Activated CD8-positive, alpha-beta memory T cell treated with anti-CD3 and anti-CD28 coated beads for 48 hours (primary cell): ENCODE results near the gene AIFM3.

Source experiments
- DNase-seq, 3 experiments: peaks; one replicate each; pipeline ENCODE4 v3.0.0-alpha.2; 2020; ENCODE audit warnings: low read depth in 2 of 3, low spot score in 2 of 3

Gene AIFM3

DNA sequence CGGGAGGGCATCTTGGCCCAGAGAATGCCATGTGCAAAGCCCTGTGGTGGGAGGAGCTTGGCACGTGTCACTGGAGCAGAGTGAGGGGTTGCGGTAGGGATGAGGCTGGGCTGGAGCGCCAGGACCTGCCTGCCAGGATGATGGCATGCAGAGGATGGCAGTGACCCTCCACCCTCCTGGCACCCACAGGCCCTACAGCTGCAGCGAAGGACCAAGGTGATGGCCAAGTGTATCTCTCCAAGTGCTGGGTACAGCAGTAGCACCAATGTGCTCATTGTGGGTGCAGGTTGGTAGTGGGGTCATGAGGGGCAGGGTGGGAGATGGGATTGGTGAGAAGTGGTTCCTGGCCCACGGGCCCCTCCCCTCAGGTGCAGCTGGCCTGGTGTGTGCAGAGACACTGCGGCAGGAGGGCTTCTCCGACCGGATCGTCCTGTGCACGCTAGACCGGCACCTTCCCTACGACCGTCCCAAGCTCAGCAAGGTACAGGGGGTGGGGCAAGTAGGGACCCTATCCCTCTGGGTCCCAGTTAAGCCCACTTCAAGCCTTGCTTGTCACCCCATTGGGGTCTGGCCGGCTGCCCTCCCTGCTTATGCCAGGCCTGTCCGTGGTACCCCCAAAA, 7.4 kb downstream of the AIFM3 start:
- DNase-seq, result no peak

DNA sequence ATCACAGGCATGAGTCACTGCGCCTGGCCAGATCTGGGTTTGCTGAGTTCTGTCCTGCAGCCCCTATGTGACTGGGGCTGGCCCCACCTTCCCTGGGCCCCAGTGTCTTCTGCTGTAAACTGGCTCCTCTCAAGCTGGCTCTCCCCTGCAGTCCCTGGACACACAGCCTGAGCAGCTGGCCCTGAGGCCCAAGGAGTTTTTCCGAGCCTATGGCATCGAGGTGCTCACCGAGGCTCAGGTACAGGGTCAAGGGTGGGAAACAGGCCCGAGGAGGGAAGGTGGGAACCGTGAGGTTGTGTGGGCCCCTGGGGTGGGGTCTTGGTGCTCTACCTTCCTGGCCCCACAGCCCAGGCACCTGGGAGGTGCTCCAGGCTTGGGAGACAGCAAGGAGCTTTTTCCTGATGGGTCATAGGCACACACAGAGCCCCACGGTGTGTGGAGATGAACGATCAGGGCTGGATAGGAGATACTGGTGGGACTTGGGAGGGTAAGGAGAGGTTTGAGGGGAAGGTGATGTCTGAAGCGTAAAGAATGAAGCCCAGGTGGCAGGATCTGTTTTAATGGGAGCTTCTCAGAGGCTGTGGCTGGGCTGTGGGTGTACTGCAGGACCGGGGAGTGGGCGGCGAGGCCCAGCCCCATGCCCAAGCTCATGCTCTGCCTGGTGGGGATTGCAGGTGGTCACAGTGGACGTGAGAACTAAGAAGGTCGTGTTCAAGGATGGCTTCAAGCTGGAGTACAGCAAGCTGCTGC, 8.7 kb downstream of the AIFM3 start:
- DNase-seq, result no peak

DNA sequence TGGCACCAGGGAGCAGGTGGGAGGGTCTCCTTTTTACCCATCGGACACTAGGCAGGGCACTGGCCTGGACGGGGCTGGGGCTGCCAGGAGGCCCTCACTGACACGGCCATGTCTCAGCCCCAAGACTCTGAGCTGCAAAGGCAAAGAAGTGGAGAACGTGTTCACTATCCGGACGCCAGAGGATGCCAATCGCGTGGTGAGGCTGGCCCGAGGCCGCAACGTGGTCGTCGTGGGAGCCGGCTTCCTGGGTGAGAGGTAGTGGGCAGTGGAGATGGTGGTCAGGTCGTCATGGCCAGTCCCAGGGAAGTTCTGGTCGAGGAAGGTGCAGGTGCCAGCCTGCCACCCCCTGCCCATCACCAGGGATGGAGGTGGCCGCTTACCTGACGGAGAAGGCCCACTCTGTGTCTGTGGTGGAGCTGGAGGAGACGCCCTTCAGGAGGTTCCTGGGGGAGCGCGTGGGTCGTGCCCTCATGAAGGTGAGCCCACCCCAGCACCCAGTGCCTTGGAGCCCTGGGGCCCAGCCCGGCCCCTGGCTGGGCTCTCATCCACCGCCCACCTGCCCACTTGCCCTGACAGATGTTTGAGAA, 9.3 kb downstream of the AIFM3 start:
- DNase-seq, result no peak

DNA sequence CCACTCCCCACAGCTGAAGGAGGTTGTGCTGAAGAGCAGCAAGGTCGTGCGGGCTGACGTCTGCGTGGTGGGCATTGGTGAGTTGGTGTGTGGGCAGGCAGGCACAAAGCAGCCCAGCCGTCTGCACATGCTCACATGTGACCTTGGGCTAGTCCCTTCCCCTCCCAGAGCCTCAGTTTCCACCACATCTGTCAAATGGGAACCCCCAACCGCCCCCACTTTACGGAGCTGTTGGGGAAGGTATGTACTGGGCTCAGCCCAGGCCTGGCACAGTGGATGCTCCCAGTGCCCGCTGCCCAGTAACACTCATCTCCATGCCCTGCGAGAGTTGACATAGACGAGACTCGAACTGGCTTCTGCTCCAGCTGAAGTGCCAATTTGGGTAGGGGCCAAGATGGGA, 10.0 kb downstream of the AIFM3 start:
- DNase-seq, result no peak

DNA sequence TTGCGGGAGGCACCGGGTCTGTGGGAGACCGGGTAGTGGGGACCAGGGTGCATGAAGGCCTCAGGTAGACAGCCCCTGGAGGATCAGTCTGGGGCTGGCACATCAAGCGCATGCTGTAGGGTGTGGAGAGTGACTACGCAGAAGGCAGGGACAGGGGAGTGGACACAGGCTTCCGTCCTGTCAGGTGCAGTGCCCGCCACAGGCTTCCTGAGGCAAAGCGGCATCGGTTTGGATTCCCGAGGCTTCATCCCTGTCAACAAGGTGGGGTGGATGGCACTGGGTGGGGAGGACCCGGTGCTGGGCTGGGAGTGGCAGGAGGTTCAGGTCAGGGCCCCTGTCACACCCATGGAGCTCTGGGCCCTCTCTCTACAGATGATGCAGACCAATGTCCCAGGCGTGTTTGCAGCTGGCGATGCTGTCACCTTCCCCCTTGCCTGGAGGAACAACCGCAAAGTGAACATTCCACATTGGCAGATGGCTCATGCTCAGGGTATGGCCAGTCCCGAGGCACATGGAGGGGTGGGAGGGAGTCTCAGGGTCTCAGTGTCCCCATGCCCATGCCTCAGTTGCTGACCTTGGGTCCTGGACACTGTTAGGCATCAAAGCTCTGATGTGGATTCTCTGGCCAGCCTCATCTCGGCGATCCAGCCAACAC, 10.6 kb downstream of the AIFM3 start:
- DNase-seq, result no peak

DNA sequence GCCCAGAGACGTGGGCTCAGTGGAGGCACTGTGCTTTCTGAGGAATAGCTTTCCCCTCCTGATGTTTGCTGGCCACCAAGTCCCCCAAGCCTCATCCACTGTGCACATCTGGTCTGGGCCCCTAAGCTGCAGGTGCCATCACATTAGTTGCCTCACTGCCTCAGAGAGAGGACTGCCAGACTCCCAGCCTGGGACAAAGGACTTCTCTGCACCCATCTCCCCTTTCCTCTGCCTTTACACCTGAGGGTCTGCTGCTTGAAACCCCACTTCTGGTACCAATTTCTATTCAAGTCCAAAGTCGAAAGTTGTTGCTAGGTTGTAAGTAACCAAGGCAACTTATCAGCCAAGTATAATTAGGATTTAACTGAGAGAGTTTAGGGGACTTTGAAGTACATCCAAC, 11.4 kb downstream of the AIFM3 start:
- no peak for DNase-seq

DNA sequence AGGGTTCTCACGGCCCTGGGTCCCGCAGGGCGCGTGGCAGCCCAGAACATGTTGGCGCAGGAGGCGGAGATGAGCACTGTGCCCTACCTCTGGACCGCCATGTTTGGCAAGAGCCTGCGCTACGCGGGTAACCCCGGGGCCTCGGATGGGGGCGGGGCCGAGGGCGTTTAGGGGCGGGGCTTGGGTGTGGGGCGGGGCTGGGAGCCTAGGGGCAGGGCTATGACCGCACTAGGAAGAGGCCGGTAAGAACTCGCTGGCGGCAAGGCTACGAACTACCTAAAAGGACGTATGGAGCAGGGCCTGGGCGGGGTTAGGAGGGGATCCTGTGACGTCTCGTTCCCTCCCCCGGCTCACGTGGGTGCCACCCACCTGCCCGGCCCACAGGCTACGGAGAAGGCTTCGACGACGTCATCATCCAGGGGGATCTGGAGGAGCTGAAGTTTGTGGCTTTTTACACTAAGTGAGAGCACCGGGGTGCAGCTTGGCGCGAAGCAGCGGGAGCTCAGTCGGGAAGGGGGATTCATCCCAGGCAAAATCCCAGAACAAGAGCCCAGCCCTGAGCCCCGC, 12.3 kb downstream of the AIFM3 start:
- peak in 2 of 3 experiments; percentile 26 to 58 for DNase-seq

DNA sequence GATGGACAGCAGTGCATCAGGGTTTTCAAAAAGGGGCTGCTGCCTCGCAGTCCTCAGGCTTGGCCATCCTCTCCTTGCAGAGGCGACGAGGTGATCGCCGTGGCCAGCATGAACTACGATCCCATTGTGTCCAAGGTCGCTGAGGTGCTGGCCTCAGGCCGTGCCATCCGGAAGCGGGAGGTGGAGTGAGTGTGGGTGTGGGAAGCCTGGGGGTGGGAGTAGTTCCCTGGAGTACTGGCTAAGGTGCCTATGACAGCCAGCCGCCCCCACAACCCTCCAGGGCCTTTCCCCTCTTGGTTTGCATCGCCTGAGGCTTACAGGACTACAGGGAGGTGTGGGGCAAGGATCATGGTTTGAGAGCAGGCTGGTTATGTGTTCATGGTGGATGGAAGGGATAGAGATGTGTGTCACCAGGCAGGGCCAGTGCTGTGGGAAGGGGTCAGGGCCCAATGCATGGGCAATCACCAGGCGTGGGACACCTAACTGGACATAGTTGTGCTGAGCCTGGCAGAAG, 12.9 kb downstream of the AIFM3 start:
- no peak for DNase-seq

DNA sequence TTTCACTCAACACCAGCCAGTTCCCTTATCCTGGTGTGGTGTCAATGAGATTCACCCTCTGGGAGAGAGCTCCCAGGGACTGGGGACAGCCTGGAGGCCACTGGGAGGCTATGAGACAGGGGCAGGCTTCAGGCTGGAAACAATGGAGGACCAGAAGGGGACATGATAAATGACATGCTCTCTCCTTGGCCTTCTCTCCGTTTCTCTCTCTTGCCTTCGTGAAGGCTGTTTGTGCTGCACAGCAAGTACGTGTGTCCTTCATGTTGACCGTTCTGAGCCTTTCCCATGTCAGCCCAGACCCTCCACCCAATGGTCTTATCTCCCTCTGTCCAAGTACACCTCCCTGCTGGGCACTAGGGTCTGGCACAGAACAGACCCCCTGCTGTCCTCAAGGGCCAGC, 13.5 kb downstream of the AIFM3 start:
- no peak for DNase-seq

DNA sequence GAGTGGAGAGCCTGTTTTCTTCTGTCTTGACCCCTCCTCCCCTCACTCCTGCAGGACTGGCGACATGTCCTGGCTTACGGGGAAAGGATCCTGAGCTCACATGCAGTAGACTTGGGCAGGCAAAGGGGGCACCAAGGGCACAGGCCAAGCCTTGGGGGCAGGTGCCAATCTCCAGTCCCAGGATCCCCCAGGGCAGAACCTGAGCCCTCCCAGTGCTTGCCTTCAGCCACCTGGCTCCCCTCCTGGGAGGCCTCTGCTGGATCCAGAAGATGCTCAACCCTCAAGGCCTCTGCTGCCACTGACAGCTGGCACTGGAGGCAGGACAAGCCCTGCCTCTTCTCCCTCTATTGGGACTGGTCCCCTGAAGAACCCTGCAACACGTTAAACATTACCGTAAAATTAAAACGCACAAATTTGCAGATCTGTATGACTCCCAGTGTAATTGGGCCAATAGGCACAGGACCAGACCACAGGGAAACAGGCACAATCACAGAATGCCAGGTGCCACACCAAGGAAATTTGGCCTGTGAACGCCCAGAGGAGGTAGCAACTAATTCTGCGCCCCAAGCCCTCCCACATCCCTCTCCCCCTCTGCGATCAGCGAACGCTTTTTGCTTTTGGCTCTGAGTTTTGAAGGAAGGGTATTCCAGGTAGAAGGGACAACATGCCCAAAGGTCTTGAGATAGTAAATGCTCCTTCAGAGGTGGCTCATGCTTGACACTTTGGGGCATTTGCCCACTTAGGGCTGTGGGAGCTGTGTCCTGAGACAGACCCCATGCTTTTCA, 14.1 kb downstream of the AIFM3 start:
- DNase-seq, result no peak

DNA sequence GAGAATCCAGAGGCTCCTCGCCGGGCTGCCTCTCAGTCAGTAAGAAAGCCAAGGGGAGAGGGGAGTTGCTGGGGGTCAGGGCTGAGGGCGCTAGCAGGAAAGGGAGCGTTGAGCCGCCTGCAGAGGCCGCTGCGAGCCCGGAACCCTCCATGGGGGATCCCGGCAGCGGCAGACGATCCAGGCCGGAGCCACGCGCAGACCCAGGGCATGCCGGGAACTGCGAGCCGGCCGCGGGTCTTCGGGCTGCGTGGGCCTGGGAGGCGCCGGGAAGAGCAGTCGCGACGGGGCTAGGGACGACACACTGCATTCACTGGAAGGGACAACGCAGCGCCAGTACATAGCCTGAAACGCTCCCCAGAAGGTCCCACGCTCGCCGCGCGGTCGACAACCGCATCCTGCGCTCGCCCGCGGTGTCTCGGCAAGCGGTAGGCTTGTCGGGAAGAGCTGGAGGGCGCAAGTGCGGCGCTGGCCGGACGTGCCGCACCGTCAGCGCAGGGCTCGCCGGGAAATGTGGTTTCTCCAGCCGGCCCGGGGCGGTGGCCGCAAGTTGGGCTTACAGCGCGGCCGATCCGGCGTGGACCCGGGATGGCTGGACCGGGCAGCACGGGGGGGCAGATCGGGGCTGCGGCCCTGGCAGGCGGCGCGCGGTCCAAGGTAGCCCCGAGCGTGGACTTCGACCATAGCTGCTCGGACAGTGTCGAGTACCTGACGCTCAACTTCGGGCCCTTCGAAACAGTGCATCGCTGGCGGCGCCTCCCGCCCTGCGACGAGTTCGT, 14.9 kb downstream of the AIFM3 start, which contains the start of gene LZTR1:
TSS of gene LZTR1 (plus strand) at position 511 of the 776 bp plus-strand sequence. CDS start at position 586, 75 bp downstream.
- DNase-seq, result peak in 2 of 3 experiments; percentile 40 to 58

DNA sequence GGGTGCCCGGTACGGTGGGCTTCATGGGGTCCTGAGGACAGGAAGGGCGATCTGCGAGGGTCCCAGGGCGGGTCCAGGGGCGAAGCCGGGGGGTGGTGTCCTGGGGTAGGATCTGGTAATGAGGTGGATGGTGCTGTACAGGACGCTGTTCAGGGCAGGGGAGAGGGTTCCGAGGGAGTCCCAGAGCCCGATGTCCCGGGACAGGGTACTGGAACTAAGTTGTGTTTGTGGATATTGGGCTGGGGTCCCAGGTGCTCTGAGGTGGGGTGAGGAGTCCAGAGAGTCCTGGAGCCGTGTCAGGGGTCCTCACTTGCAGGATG, 15.5 kb downstream of the AIFM3 start:
- DNase-seq, result no peak

DNA sequence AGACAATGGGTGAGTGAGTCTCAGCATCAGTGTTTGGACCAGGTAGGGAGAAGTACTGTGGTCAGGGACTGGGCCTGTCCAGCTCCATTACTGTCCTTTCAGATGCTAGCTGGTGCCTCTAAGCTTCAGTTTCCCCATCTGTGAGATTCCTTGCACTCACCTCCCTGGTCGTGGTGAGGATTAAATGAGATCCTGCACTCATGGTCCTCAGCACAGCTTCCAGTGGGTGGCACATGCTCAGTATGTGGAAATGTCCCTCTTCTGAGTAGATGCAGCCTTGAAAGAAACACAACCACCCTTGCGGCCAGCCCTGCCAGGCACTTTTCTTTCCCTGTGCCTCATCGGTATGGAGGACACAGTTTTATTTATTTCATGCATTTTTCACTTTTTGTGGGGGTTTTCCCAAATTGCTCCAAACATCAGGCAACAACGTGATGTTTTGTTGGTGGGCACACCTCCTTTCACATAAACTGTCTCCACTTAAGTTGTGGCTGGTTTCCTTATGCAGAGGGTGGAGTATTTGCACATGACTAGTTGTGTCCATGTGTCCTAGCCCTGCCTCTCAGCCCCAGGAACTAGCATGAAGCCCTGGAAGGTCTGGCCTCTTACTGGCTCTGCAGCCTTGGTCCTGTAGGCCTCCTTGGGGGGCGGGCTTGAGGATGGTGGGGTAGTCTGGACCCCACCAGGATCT, 16.2 kb downstream of the AIFM3 start:
- no peak for DNase-seq

DNA sequence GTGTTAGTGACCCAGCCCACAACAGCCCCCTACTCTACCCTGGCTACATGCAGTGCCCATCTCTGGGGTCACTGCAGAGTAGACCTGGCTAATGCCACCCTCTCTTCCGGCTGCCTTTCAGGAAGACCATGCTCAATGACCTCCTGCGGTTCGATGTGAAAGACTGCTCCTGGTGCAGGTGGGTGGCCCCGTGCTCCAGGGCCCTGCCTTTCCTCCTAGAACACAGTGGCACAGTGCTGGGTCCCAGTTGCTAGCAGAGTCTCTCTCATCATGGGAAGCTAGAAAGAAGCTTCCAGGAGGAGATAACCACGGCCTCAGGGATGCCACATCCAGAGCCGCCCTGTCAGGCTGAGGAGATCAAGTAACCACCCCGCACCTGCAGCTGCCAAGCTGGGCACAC, 18.7 kb downstream of the AIFM3 start:
- no peak for DNase-seq

DNA sequence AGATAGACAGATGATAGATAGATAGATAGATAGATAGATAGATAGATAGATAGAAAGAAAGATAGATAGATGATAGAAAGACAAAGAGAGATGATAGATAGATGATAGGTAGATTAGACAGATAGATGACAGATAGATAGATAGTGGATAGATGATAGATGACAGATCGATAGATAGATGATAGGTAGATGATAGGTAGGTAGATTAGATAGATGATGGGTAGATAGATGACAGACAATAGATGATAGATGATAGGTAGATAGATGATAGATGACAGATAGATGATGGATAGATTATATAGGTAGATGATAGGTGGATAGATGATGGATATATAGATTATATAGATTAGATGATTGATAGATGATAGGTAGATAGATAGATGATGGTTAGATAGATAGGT, 19.3 kb downstream of the AIFM3 start:
- no peak for DNase-seq

DNA sequence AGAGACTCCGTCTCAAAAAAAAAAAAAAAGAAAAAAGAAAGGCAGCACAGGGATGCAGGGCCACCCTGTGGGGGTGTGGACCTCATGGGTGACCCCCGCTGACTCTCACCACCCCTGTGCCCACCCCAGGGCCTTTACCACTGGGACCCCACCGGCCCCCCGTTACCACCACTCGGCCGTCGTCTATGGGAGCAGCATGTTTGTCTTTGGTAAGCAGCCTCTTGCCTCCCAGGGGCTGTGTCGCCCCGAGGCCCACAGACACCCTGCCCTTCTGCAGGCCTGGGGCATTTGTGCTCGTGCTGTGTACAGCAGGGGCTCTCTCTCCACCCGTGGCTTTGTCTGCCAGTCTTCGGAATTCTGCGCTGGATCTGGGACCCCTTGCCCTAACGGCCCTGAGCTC, 20.3 kb downstream of the AIFM3 start:
- DNase-seq, result no peak

DNA sequence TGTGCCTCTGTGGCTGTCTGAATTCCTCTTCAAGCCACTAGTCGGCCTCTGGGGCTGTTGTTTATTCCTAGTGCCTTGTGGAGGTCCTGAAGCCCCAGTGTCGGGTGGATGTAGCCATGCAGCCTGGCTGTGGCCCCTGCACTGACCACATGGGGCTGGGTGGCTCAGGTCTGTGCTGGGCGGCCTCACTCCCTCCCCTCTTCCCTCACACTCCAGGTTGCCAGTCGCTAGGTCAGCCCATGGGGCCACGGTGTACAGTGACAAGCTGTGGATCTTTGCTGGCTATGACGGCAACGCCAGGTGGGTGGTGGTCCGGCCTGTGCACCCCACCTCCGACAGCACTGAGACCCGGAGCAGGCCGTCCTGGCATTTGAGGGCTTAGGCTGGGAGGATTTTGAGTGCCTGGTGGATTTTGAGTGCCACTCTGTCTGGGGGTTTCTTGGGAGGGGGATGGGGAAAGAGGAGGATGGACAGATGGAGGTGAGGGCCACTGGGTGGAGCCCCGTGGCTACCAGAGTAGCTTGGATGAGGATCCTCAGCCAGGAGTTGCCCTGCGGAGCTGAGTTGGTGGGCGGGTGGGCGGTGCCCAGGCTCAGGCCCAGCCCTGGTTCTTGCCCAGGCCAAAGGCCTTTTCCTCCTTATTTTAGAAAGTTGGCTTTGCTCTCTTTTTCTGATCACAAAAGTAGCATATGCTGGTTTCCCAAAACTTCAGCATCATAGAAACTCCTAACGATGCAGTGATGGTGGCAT, 21.7 kb downstream of the AIFM3 start:
- no peak for DNase-seq

DNA sequence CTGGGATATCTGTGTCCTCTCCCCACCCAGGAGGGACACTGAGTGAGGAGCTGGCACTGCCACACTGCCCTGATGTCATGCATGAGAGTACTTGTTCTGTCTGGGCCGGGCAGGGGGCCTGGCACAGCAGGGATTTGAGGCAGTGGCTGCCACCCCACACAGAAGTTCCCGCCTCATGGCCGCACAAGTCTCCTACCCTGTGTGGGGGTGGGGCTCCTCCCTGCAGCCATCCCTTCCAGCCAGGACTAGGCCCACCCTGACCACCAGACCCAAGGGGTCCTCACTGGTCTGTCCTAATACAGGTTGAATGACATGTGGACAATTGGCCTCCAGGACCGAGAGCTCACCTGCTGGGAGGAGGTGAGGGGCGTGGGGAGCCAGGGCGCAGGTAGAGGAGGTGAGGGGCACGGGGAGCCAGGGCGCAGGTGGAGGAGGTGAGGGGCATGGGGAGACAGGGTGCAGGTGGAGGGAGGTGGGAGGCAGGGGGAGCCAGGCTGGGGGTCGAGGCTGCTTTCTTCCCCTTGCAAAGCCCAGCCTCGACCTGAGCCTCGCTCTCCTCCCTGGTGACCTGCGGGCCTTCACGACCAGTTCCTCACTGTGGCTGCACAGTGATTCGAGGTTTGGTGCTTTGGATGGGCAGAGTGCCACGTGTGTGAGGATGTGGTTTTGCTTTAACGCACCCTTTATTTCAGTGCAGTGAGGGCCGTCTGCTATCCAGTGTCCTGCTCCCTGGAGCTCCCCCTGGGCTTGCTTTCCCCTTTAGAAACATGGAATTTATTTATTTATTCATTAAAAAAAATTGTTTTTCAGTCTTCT, 22.5 kb downstream of the AIFM3 start:
- DNase-seq, result no peak
